ENCODE data around the gene FLNB.

FLNB gene

DNA sequence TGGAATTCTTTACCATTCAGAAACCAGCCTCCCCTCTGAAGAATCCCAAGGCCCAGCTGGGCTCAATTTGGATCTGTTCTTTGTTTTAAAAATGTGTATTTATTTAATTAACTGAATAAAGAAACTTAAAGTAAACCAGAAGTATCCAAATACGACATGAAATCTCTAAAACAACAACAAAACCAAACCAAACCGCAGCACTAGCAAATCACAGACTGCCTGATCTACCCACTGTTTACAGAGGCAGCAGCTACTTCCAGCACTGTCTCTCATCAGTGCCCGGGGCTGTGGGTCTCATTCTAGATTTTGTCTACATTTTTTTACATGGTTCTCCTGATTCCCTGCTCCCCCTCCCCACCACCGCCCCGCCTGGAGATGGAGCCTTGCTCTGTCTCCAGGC is 2.3 kb downstream of the FLNB start:
- no peak for DNase-seq

DNA sequence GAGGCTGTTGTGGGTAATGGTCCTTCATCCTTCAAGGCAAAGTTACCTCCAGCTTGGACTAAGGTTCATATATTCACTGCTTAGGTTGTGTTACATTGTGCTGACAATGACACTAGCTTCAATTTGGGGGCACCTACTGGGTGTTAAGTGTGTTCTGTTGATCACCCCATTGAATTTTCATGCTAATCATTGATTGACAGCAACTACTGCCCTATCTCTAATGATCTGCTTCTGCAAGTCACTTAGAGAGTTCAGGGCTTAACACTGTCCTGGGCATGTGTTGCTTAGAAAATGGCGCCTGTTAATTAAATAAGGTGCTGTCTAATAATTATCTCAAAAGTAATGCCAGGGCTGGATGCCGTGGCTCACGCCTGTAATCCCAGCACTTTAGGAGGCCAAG is 3.4 kb downstream of the FLNB start:
- DNase-seq = no peak

DNA sequence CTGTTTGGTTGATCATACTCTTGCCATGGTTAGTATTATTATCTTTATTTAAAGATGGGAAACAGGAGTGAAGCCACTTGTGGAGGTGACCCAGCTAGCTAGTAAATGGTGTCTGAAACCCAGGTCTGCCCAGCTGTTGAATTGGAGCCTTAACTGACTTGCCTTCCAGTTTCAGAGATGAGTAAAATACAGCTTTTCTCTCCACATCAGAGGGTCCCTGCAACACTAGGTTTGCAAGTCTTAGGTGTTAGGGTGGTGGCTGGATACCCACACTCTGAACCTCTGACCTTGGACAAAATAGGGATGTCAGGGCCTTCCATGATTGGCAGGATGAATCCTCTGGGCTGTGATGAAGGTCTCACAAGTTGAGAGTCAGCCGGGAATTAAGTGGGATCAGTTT is 4.1 kb downstream of the FLNB start:
- no peak for DNase-seq

DNA sequence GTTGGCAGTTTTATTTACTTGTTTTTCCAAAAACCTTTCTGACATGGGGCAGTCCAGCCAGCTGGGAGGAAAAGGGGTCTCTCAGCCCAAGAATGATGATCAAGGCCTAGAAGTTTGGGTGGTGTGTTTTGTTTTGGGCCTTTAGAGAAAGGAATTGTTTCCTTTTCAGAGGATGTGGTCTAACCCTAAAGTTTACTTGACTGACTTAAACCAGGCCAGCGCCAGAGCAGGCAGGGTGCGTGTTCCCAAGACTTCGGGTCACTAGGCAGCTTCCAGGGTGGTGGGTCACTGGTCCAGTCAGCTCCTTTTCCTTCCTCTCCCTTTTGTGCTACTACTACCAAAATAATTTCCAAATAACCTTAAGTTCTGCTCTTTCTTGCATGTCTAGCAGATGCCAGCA is 4.9 kb downstream of the FLNB start:
- no peak for DNase-seq

DNA sequence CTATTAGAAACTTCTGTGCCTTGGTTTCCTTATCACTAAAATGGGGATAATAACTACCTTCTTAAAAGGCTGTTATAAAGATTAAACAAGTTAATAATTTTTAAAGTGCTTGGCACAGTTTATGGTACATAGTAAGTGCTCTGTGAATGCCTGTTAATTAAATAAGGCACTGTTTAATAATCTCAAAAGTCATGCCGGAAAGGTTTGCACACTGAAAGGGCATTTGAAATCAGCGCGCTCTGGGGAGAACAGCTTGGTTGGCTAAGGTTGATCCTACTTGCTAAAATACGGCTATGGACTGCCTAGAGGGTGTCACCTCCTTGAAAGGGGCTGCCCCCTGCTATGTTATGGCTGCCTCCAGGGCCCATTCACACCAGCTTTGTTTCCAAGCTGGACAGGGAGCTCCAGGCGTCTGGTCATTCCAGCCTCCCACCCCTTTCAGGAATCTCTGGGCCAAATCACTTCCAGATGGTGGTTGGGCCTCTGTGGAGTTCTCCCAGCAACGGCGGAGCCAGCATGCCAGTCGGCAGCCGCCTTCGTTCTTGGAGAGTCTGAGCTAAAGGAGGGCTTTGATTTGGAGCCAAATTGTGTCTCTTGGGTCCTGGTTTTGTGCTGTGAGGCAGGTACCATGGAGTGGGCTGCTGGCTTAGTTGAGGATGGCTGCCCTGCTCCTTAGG is 5.9 kb downstream of the FLNB start:
- no peak for DNase-seq

DNA sequence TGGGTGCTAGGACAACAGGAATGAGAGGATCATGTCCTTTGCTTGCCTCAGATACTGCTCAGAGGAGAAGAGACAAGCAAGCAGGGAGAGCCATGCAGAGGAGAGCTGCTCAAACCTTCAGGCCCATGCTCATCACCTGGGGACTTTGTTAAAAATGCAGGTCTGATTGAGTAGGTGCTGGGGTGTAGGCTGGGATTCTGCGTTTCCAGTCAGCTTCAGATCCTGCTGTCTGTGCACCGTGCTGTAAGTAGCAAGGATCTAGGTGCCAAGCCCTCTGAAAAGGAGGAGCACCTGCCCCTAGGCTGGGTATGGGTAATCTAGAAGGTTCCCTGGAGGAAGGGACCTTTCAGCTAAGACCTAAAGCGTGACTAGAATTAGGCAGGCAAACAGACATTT is 7.3 kb downstream of the FLNB start:
- DNase-seq = no peak

DNA sequence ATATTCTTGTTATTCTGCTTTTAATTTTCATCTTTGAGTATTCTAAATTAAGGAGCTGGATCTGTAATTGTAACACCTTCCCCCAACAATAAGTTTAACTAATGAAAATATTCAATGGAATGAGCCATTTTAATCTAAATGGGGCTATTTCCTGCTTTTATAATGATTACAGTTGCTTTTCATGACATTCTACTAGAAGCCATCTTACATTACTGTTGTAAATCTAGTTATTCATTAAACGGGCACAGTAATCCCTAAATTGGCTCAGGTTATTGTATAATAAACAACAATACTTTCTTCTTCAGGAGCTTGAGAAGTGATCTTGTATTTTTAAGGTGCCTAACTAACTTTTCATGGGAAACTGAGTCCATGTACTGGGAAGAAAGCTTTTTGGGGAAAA is 8.5 kb downstream of the FLNB start:
- DNase-seq = no peak

DNA sequence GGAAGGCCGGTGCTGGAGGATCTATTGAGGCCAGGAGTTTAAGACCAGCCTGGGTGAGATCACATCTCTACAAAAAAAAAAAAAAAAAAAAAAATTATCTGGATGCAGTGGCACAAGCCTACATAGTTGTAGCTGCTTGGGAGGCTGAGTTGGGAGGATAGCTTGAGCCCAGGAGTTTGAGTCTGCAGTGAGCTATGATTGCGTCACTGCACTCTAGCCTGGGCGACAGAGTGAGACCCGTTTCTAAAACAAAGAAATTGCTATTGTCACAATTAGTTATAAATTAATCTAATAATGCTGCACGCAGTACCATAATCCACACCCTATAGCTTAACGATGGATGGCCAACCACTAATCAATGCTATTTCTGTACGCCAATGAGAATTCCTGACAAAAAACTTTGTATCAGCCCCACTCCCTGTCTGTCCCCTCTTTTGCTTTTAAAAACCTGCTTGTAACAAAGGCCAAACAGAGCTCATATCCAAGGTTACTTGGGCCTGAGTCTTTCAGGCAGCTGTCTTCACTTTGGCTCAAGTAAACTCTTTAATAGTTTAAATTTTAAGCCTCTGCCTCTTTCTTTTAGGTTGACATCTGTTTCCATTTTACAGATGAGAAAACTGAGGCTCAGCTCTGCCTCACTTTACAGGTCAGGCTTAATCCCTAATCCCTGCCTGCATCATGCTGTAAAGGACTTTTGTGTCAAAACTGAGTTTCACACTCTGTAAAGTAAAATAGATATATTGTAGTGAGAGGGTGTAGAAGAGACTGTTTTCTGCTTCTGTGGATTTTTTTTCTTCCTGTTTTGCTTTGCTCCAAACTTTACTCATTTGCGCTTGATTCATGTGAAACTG is 10.9 kb downstream of the FLNB start:
- DNase-seq = no peak

DNA sequence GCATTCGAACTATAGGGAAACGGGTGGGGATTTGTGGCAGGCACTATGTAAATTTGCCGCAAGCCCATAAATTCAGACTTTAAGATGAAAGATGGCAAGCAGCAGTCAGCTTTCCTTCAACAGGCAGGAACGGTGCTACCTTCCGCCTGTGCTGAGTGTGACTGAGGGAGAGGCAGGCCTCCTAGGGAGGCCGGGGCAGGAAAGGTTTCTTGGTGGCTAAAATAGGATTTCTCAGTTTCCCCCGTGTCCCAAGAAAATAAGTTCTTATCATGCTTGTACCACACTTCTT is 12.5 kb downstream of the FLNB start:
- no peak for DNase-seq

DNA sequence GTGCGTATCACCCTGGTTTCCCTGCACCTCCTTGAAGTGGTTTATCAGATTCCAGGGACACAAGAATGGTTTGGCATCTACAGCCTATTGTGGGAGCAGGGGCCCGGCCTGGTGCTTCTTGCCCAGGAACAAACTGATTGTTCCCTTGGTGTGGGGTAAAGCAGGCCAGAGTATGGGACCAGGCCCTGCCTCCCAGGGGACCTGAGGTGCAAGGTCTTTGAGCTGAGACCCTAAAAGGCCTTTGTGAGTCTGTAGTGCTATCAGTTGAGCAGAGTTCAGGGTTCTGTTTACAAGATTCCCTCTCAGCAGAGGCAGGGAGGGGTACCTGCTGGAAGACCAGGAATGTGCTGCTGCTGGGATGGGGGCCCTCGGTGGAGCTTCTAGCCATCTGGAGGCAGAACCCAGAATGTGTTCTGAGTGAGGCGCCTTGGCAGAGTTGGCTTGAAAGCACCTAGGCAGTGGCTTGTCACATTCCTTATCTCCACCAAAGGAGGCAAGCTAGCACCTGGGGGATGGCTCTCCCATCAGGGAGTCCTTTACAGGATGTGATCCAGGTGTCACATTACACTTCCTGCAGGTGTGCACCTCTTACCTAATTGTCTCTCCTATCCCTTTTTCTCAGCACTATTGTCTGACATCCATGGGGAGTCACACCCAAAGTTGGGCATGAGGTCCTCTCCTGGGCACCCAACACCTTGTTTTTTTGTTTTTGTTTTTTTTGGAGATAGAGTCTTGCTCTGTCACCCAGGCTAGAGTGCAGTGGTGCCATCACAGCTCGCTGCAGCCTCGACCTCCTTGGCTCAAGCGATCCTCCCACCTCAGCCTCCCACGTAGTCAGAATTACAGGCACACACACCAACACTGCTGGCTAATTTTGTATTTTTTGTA is 13.1 kb downstream of the FLNB start:
- no peak for DNase-seq

DNA sequence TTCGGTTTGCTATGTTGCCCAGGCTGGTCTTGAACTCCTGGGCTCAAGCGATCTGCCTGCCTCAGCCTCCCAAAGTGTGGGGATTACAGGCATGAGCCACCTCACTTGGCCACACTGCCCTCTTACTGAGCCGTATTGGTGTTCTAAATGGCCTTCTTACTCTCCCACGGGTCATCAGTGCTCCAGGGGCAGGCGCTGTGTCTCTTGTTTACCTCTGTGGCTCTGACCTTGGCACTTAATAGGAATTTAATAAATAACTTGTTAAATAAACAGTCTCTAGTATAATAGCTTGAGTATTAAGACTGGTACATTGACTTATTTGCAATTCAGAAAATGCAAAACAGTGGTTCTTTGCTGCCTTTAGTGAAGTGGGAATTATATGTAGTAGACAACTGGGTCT is 13.7 kb downstream of the FLNB start:
- no peak for DNase-seq

DNA sequence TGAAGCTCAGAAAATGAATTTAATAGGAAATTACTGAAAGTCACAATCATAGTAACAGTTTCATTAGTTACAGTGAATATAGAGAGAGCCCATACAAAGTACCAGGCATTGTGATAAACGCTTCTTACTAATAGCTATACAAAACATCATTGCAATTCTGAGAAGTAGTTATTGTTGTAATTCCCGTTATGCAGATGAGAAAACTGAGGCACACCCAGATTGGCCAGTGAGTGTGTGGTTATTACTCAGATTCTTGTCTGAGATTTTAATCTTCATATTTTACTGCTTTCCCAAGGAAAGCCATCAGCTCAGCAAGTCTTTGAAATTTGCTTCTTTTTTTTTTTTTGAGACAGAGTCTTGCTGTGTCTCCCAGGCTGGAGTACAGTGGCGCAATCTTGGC is 14.3 kb downstream of the FLNB start:
- no peak for DNase-seq

DNA sequence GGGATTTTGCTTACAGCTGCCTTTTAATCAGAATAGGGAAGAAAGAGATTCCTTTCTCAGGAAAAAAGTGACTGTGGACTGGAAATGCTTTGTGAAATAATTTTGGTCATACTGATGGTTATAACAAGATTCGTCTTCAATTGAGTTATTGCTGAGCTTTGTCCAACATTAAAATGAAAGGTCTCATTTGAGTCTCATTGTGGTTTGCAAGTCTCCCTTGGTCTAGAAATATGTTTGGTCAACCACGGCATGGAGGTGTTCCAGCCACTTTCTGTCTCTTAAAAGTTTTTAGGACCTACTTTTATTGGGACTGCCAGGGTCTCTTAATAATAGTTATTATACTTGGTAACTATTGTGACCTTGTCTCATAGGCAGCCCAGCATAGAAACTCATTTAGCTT is 15.3 kb downstream of the FLNB start:
- no peak for DNase-seq

DNA sequence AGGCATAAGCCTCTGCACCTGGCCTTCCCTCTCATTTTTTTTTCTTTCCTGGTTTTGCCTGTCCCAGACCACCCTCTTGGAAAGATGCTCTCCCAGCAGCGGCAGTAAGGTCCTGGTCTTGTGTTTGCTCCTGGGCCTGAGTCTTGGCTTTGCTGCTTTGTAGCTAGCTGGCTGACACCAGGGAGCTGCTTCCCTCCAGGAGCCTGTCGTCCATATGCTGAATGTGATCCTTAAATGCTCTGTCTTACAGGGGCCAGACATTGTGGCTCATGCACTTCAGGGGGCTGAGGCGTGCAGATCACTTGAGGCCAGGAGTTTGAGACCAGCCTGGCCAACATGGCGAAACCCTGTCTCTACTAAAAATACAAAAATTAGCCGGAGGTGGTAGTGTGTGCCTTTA is 17.2 kb downstream of the FLNB start:
- DNase-seq = no peak

DNA sequence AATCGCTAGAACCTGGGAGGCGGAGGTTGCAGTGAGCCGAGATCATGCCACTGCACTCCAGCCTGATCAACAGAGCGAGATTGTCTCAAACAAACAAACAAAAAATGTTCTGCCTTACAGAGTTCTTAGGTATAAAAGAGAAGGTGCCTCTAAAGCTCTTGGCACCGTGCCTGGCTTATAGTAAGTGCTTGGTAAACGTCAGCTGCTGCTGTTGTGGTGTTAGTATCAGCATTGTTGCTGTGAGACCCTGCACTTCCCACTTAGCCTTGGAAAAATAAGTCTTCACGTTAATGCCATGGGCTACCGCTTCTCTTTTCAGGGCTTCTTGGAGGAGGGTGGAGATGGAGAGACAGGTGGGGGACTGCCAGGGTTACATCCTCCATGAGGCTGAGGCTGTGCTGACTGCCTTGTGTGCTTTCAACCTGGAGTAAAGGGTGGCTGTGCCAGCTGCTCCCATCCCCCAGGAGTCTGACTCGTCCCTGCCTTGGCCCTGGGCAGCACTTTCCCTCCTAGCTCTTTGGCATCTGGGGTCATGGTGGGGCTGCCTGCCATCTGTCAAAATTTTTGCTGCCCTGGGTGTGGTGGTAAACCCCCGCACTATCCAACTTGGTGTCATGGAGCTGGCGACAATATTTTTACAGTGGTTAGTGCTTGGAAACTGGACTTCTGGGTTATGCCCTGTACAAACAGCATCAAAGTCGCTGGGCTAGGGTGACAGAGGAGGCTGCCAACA is 17.8 kb downstream of the FLNB start:
- DNase-seq = no peak

DNA sequence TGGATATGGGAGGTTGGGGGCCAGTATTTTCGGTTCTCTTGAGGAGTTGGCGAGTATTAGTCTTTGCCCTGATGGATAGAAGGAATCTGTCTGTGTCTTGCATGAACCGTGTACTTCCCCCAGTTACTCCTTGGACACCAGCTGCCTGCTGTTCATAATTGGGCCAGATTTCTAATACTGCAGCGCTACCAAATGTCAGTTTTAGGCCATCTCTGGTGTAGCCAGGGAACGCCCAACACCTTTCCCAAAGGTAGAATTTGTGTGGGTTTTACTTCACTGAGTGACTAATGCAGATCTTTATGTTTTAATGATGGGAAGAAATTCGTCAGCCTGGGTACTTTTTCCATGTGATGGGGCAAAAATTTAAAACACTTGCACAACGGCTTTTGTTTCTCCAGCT is 18.4 kb downstream of the FLNB start:
- DNase-seq = no peak

DNA sequence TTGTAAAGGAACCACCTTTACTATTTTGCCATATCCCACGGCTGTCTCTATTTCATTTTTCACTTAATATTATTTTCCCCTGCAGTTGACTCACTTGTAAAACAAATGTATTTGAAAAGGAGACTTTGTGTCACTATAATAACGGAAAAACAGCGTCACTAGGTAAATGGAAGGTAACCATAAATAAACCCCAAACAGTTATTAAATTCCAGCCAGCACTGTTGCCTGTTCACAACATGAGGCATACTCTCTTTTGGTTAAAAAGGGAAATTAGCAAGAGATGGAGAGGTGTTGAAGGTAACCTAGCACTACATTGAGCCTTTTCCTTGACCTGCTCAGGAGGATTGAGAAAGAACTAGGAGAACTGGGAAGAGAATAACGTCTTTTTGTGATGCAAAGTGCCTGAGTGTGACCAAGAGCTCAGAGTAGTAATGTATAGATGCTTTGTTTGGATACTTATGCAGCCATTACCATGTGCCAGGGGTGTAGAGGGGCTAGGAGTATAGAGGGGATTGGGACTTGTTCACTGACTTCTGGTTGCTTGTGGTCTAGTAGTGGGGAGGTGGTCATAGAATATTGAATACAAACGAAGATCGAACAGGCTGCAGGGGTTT is 19.6 kb downstream of the FLNB start:
- no peak for DNase-seq

DNA sequence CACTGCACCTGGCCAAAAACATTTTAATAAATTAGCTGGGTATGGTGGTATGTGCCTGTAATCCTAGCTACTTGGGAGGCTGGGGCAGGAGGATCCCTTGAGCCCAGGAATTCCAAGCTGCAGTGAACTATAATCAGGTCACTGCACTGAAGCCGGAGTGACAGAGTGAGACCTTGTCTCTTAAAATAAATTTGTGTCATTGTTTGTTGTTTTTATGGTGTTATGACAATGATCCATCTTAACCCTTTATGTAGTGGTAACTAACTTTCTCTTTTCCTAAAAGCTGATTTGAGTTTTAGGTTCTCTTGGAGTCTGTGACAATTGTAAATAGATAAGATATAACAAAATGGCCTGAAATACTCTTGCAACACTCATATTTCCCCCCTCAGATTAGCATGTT is 20.7 kb downstream of the FLNB start:
- DNase-seq = no peak

DNA sequence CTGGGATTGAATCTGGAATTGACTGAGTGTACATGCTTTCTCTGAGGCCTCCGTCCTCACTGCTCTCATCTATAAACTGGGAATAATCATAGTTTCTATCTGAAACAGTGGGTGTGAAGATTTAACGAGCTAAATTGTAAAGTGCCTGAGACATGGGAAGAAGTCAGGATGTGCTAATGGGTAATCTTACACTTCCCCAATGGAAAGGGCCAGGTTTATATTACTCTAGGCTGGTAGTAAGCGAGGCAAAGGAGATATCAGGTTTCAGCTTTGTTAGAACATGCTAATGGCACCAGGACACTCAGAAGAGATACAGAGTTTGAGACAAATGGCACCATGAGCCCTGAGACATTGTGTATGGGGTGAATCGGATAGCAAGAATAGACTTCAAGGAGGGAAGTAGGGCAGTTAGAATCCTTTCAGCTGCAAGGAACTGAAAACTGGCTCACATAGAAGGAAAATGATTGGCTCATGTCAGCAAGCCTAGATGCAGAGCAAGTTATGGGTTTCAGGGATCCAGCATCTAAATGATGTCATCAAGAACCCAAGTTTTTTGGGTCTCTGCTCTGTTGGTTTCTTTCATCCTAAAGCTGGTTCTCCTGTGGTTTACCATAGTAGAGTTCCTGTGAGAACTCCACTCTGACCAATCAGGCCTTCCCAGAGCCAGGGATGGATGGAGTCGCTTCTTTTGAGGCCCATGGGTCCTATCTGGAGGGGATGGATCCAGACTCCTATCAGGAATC is 21.8 kb downstream of the FLNB start:
- no peak for DNase-seq

DNA sequence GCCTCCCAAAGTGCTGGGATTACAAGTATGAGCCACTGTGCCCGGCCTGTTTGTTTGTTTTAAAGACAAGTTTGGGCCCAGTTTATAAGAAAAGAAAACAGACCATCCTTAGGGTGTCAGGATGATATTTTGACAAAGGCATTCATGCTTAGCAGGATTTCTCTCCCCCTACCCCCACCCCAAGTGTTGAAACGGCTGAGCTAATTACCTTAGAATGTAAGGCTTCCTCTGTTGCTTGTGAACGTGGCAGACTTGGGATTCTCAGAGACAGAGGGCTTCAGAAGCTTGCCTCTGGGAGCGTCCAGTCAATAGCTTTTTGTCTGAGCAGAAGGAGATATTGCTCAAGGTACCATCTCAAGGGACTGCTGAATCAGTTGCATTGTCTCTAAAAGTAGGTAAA is 24.0 kb downstream of the FLNB start:
- no peak for DNase-seq

DNA sequence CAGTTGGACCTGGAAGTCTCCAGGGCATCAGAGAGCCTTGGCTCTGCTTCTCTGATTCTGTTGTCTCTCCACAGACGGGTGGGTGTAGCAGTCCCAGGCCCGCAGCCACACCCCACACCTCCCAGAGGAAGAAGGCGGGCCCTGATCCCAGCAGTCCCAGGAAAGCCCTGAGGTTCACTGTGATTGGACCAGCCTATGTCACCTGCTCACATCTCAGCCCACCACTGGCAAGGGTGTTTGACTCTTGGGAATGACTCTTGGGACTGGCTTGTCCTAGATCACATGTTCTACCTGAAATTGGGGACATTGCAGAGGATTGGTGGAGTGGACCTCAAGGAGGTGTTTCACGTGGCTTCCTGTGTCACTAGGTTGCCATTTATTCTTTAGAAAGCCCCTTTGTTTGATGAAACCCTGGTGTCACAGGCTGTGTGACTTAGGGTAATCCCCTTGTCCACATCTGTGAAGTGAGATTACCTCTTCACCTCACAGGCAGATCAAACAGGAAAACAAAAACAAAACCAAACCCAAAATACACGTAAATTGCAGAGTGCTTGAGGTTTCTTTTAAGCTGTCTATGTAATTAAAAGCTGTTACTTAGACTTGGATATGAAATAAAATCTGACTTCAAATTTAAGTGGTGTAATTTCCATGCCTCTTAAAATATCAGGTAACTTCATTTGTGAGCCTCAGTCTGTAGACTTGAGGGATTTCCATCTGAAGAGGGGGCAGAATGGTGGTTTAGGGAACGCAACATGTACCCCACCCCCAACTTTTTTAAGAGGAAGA is 26.7 kb downstream of the FLNB start:
- no peak for DNase-seq
